Measurements from ENCODE around the gene MPDZ. TPM values are rescaled to one million over a fixed set of nuclear protein-coding genes. Genes with fewer than 3 reads are reported as not detected.

MPDZ gene
- total RNA-seq, 1 experiment from 2014 or later = 46.7 TPM

DNA sequence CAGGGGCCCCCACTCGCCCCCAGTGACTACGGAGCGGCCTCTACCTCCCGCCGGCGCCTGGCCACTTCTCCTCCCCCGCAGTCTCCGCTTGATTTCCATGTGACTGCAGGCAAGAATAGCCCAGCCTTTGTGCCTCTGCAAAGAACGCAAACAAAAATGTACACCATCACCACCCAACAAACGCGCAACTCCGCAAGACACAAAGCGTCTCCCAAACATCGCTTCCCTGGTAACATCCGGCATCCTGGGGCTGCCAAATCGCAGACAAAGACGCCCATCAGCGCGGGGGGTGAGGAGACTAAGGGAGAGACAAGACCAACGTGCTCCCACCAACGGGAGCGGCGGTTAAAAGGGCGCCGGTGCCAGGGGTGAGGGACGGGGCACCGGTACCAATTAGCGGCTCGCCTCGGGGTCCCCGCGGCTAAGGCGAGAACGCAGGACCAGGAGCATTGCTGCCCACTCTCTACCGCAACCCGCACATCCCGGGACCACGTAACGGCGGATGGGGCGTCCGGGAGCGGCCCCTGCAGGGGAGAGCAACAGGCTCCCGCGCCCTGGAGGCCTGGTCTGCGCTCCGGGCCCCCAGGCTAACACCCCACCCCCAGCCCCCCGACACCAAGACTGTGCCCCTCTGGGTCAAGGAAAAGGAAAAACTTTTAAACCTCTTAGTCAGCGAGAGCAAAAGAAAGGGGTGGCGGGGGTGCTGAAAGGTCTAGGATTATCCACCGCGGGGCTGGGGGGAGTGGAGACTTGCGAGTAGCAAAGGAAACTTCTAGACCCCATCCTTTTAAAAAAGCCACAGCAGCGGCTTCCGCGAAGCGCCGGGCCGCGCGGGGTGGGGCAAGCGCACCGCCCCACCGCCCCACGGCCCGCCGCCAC is 885 bp downstream of the MPDZ start:
- no CpG with 5 or more reads among the region's 67 CpGs for WGBS (ENCODE audit: extremely low coverage, insufficient read length, low lambda C conversion rate)
- no peak overlapping the region for H2AFZ ChIP-seq (ENCODE audit: low read length)

More for the DNA sequence above, 885 bp downstream of the MPDZ start:
- Histone ChIP-seq H2BK20ac (ENCODE audit: low read depth, low read length, poor library complexity, severe bottlenecking) (no peak overlapping the region), H3K14ac (ENCODE audit: insufficient read depth, low read length) (peak overlapping the region; percentile 93; the same call in 1 of the 2 replicates), H3K79me2 (ENCODE audit: insufficient read depth, low read length) (peaks cover 9% of the 10 kb centered on the region; the same call in 1 of the 2 replicates), H3K56ac (ENCODE audit: insufficient read length, low read depth, low read length) (no peak overlapping the region), H3K27me3 (ENCODE audit: insufficient read depth, low read length) (no peaks in the 10 kb centered on the region), H3K4me1 (ENCODE audit: insufficient read depth, low read length) (no peaks in the 10 kb centered on the region; the same call in 1 of the 2 replicates), H2BK15ac (ENCODE audit: low read depth, low read length) (peak overlapping the region; percentile 55; the same call in 1 of the 2 replicates), H3K4ac (ENCODE audit: low read depth, low read length) (no peak overlapping the region), H2BK120ac (ENCODE audit: low read depth, low read length, poor library complexity, severe bottlenecking) (no peak overlapping the region), H3K4me2 (ENCODE audit: insufficient read depth, insufficient read length, low read length) (peak overlapping the region; percentile 83), H4K5ac (ENCODE audit: insufficient read length, low read depth, low read length) (no peak overlapping the region), H3K27ac (ENCODE audit: insufficient read length, low read depth, low read length) (no peak overlapping the region), H4K91ac (ENCODE audit: insufficient read length, low read depth, low read length) (no peak overlapping the region), H3K79me1 (ENCODE audit: insufficient read depth, low read depth, low read length, poor library complexity, severe bottlenecking) (no peaks in the 10 kb centered on the region), H3K23me2 (ENCODE audit: insufficient read length, low read depth, low read length, poor library complexity, severe bottlenecking) (peaks cover 6% of the 10 kb centered on the region), H3T11ph (ENCODE audit: low read length) (no peak overlapping the region), H2BK5ac (ENCODE audit: insufficient read length, low read length) (no peak overlapping the region), H4K8ac (replicated peaks; ENCODE audit: insufficient read length, low read depth, low read length) (no peak overlapping the region), H3K23ac (ENCODE audit: insufficient read length, low read depth, low read length) (no peak overlapping the region), H4K20me1 (ENCODE audit: control insufficient read depth, insufficient read depth, insufficient read length) (no peaks in the 10 kb centered on the region), H3K9ac (ENCODE audit: extremely low read depth, insufficient read length, low read length) (peak overlapping the region; percentile 80), H3K18ac (ENCODE audit: insufficient read length, low read depth, low read length) (peak overlapping the region; percentile 29), H2AK5ac (ENCODE audit: insufficient read length, low read length) (no peak overlapping the region), H2BK12ac (ENCODE audit: insufficient read length, low read depth, low read length) (peak overlapping the region; percentile 43), H3K9me3 (ENCODE audit: control insufficient read depth, low read depth, low read length) (no peaks in the 10 kb centered on the region)
- TF ChIP-seq, protein P1, sequence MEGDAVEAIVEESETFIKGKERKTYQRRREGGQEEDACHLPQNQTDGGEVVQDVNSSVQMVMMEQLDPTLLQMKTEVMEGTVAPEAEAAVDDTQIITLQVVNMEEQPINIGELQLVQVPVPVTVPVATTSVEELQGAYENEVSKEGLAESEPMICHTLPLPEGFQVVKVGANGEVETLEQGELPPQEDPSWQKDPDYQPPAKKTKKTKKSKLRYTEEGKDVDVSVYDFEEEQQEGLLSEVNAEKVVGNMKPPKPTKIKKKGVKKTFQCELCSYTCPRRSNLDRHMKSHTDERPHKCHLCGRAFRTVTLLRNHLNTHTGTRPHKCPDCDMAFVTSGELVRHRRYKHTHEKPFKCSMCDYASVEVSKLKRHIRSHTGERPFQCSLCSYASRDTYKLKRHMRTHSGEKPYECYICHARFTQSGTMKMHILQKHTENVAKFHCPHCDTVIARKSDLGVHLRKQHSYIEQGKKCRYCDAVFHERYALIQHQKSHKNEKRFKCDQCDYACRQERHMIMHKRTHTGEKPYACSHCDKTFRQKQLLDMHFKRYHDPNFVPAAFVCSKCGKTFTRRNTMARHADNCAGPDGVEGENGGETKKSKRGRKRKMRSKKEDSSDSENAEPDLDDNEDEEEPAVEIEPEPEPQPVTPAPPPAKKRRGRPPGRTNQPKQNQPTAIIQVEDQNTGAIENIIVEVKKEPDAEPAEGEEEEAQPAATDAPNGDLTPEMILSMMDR (conservative IDR thresholded peaks at IDR 0.05) = peak; percentile 20; the same call in 1 of the 3 replicates
- peak overlapping the region; percentile 82 to 94 for H3K4me3 Mint-ChIP-seq
- no peaks in the 10 kb centered on the region for H3K36me3 Mint-ChIP-seq (ENCODE audit: insufficient read depth in 1 of 3, low read depth in 3 of 3)
- H3K27me3 Mint-ChIP-seq (ENCODE audit: low read depth) = no peaks in the 10 kb centered on the region
- peak overlapping the region in 2 of 3 experiments; percentile 86 to 95; a peak in 6 of 7 replicates for H3K27ac Mint-ChIP-seq
- peaks cover 26 to 31% of the 10 kb centered on the region in 2 experiments for H3K4me1 Mint-ChIP-seq
- H3K9me3 Mint-ChIP-seq = no peaks in the 10 kb centered on the region
- DNase-seq = peak; percentile 64
